NCI-H526 treated with DMSO at 0.1 percent for 48 hours (cell line): ENCODE results near the gene ZP2.
"Not testable (repeated sequence)": the region's sequence is repeated elsewhere in the genome, so short reads cannot be mapped to it uniquely, and the experiment has no call there.

ENCODE experiments used
- DNase-seq: peaks from one replicate; lab custom pipeline; 2025; lab: John Stamatoyannopoulos, UW

The ZP2 gene

GRCh38 chr16:21211486-21211885 is at the start of gene ZP2:
TSS of gene ZP2 (minus strand) at chr16:21211574. CDS start at chr16:21211547, 27 bp downstream.
- no peak for DNase-seq

- no peak for DNase-seq
Measured at GRCh38 chr16:21257284-21257683, 45.9 kb upstream of the ZP2 start.

- no peak for DNase-seq
Measured at GRCh38 chr16:21256636-21257035, 45.3 kb upstream of the ZP2 start.

GRCh38 chr16:21253470-21253869 is 42.1 kb upstream of the ZP2 start:
- no peak for DNase-seq

- no peak for DNase-seq
Measured at GRCh38 chr16:21250072-21250923, 38.9 kb upstream of the ZP2 start.

GRCh38 chr16:21248179-21248578 is 36.8 kb upstream of the ZP2 start:
- not testable (repeated sequence) for DNase-seq

- DNase-seq: no peak
Measured at GRCh38 chr16:21244518-21245215, 33.3 kb upstream of the ZP2 start.

- no peak for DNase-seq
Measured at GRCh38 chr16:21242756-21243155, 31.4 kb upstream of the ZP2 start.

- no peak for DNase-seq
Measured at GRCh38 chr16:21239646-21240045, 28.3 kb upstream of the ZP2 start.

GRCh38 chr16:21236831-21237230 is 25.5 kb upstream of the ZP2 start:
- no peak for DNase-seq

- no peak for DNase-seq
Measured at GRCh38 chr16:21235199-21235585, 23.8 kb upstream of the ZP2 start.

- no peak for DNase-seq
Measured at GRCh38 chr16:21233521-21234150, 22.3 kb upstream of the ZP2 start, which contains the start of gene ANKS4B. TSS of gene ANKS4B (plus strand) at chr16:21233699. CDS start at chr16:21233738, 39 bp downstream.

GRCh38 chr16:21233045-21233520 is 21.7 kb upstream of the ZP2 start:
- DNase-seq: no peak

GRCh38 chr16:21228361-21228872 is 17.0 kb upstream of the ZP2 start:
- no peak for DNase-seq

GRCh38 chr16:21227866-21228265 is 16.5 kb upstream of the ZP2 start:
- DNase-seq: no peak

GRCh38 chr16:21226749-21227148 is 15.4 kb upstream of the ZP2 start:
- peak; percentile 93 for DNase-seq

GRCh38 chr16:21224800-21225199 is 13.4 kb upstream of the ZP2 start:
- no peak for DNase-seq

- DNase-seq: peak; percentile 56
Measured at GRCh38 chr16:21223787-21224186, 12.4 kb upstream of the ZP2 start.

GRCh38 chr16:21222495-21223337 is 11.3 kb upstream of the ZP2 start:
- peak; percentile 77 for DNase-seq

- DNase-seq: no peak
Measured at GRCh38 chr16:21219551-21219950, 8.2 kb upstream of the ZP2 start.

GRCh38 chr16:21218153-21218552 is 6.8 kb upstream of the ZP2 start:
- no peak for DNase-seq
